Tibial nerve (tissue), 3 donors: ENCODE measurements around the gene HMGXB4.

Experiments
- POLR2A ChIP-seq, 2 donors: fragments of 450-650 bp; IDR thresholded peaks; one replicate each; pipeline ENCODE4 v1.6.1; 2017; ENCODE audit warnings: antibody characterized with exemption in 2 of 2, mild to moderate bottlenecking in 2 of 2, moderate library complexity in 2 of 2
- TF ChIP-seq, protein P1 (sequence below), 5 experiments: fragments of 200-600 bp in 3 of 5; fragments of 450-650 bp in 2 of 5; sonication (generic) in 3 of 5; IDR thresholded peaks; one replicate each; pipeline ENCODE4 v1.5.1; 2016 to 2019; ENCODE audit warnings: antibody characterized with exemption in 5 of 5, mild to moderate bottlenecking in 3 of 5, moderate library complexity in 2 of 5

GRCh38 chr22:35318346-35319215 lies 61.3 kb downstream of the HMGXB4 start:
- TF ChIP-seq POLR2A (IDR thresholded peaks at IDR 0.05), result no peak
- TF ChIP-seq, protein P1, sequence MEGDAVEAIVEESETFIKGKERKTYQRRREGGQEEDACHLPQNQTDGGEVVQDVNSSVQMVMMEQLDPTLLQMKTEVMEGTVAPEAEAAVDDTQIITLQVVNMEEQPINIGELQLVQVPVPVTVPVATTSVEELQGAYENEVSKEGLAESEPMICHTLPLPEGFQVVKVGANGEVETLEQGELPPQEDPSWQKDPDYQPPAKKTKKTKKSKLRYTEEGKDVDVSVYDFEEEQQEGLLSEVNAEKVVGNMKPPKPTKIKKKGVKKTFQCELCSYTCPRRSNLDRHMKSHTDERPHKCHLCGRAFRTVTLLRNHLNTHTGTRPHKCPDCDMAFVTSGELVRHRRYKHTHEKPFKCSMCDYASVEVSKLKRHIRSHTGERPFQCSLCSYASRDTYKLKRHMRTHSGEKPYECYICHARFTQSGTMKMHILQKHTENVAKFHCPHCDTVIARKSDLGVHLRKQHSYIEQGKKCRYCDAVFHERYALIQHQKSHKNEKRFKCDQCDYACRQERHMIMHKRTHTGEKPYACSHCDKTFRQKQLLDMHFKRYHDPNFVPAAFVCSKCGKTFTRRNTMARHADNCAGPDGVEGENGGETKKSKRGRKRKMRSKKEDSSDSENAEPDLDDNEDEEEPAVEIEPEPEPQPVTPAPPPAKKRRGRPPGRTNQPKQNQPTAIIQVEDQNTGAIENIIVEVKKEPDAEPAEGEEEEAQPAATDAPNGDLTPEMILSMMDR (IDR thresholded peaks at IDR 0.05), result no peak
